ENCODE data around the gene KCNMB1.

Gene KCNMB1

GRCh38 chr5:170431571-170431970 is 42.4 kb upstream of the KCNMB1 start:
- Histone ChIP-seq H3F3A (ENCODE audit: control insufficient read depth, insufficient read depth) (no peaks in the 10 kb centered on the region), H3K9me3 (ENCODE audit: control insufficient read depth, insufficient read depth, low read length) (no peaks in the 10 kb centered on the region), H3K27ac (ENCODE audit: low read depth, low read length) (no peak overlapping the region), H3K36me3 (ENCODE audit: control insufficient read depth, low read length) (no peaks in the 10 kb centered on the region), H3K4me3 (ENCODE audit: low read length) (no peak overlapping the region), H3K9me2 (replicated peaks; ENCODE audit: control insufficient read depth, low read length) (no peaks in the 10 kb centered on the region), H4K20me1 (ENCODE audit: control insufficient read depth, insufficient read depth, low read depth, low read length) (no peaks in the 10 kb centered on the region), H3K27me3 (ENCODE audit: control insufficient read depth, low read length) (no peaks in the 10 kb centered on the region), H3K4me1 (ENCODE audit: control insufficient read depth, low read length) (no peaks in the 10 kb centered on the region), H3K79me2 (ENCODE audit: control insufficient read depth, low read length) (no peaks in the 10 kb centered on the region), H3K4me2 (ENCODE audit: low read length) (no peak overlapping the region)
- TF ChIP-seq CTCF (IDR thresholded peaks at IDR 0.05; ENCODE audit: low read depth, low read length, poor library complexity, severe bottlenecking) (no peak), EZH2phosphoT487 (IDR thresholded peaks at IDR 0.05; ENCODE audit: borderline replicate concordance, low read length) (no peak)

GRCh38 chr5:170430866-170431437 is 41.8 kb upstream of the KCNMB1 start:
- no peak overlapping the region for H3K27ac ChIP-seq (ENCODE audit: low read depth, low read length)
- H3K79me2 ChIP-seq (ENCODE audit: control insufficient read depth, low read length): no peaks in the 10 kb centered on the region
- no peaks in the 10 kb centered on the region for H3F3A ChIP-seq (ENCODE audit: control insufficient read depth, insufficient read depth)
- H3K4me1 ChIP-seq (ENCODE audit: control insufficient read depth, low read length): no peaks in the 10 kb centered on the region
- no peaks in the 10 kb centered on the region for H4K20me1 ChIP-seq (ENCODE audit: control insufficient read depth, insufficient read depth, low read depth, low read length)
- no peaks in the 10 kb centered on the region for H3K27me3 ChIP-seq (ENCODE audit: control insufficient read depth, low read length)
- H3K4me3 ChIP-seq (ENCODE audit: low read length): no peak overlapping the region
- H3K4me2 ChIP-seq (ENCODE audit: low read length): no peak overlapping the region
- no peaks in the 10 kb centered on the region for H3K9me3 ChIP-seq (ENCODE audit: control insufficient read depth, insufficient read depth, low read length)
- TF ChIP-seq CTCF (IDR thresholded peaks at IDR 0.05; ENCODE audit: low read depth, low read length, poor library complexity, severe bottlenecking): no peak
- no peak for TF ChIP-seq EZH2phosphoT487 (IDR thresholded peaks at IDR 0.05; ENCODE audit: borderline replicate concordance, low read length)
- no peaks in the 10 kb centered on the region for H3K36me3 ChIP-seq (ENCODE audit: control insufficient read depth, low read length)
- no peaks in the 10 kb centered on the region for H3K9me2 ChIP-seq (replicated peaks; ENCODE audit: control insufficient read depth, low read length)

GRCh38 chr5:170430256-170430655 is 41.1 kb upstream of the KCNMB1 start:
- Histone ChIP-seq H3K4me3 (ENCODE audit: low read length) (no peak overlapping the region), H3K9me3 (ENCODE audit: control insufficient read depth, insufficient read depth, low read length) (no peaks in the 10 kb centered on the region), H3K27me3 (ENCODE audit: control insufficient read depth, low read length) (no peaks in the 10 kb centered on the region), H3F3A (ENCODE audit: control insufficient read depth, insufficient read depth) (no peaks in the 10 kb centered on the region), H3K4me1 (ENCODE audit: control insufficient read depth, low read length) (no peaks in the 10 kb centered on the region), H4K20me1 (ENCODE audit: control insufficient read depth, insufficient read depth, low read depth, low read length) (no peaks in the 10 kb centered on the region), H3K4me2 (ENCODE audit: low read length) (no peak overlapping the region), H3K79me2 (ENCODE audit: control insufficient read depth, low read length) (no peaks in the 10 kb centered on the region), H3K27ac (ENCODE audit: low read depth, low read length) (no peak overlapping the region), H3K36me3 (ENCODE audit: control insufficient read depth, low read length) (no peaks in the 10 kb centered on the region), H3K9me2 (replicated peaks; ENCODE audit: control insufficient read depth, low read length) (no peaks in the 10 kb centered on the region)
- TF ChIP-seq CTCF (IDR thresholded peaks at IDR 0.05; ENCODE audit: low read depth, low read length, poor library complexity, severe bottlenecking) (no peak), EZH2phosphoT487 (IDR thresholded peaks at IDR 0.05; ENCODE audit: borderline replicate concordance, low read length) (no peak)
